HEK293 (cell line): ENCODE measurements around the gene LMBR1.

Experiments used
- ZBTB1 ChIP-seq: fragments of 450-650 bp; formaldehyde crosslinking; IDR thresholded peaks from 2 replicates; pipeline ENCODE4 v1.5.1; 2016; ENCODE audit warnings: missing biosample characterization, missing genetic modification characterization
- ZNF121 ChIP-seq: fragments of 450-650 bp; formaldehyde crosslinking; IDR thresholded peaks from 2 replicates; pipeline ENCODE4 v1.5.1; 2016; ENCODE audit warnings: missing biosample characterization, missing genetic modification characterization
- ZNF133 ChIP-seq: fragments of 450-650 bp; formaldehyde crosslinking; IDR thresholded peaks from 2 replicates; pipeline ENCODE4 v1.5.1; 2016; ENCODE audit warnings: missing biosample characterization, missing genetic modification characterization
- ZNF302 ChIP-seq: fragments of 450-650 bp; formaldehyde crosslinking; IDR thresholded peaks from 2 replicates; pipeline ENCODE4 v1.5.1; 2016; ENCODE audit warnings: missing biosample characterization, missing genetic modification characterization, low read depth
- ZNF549 ChIP-seq: fragments of 450-650 bp; IDR thresholded peaks from 2 replicates; pipeline ENCODE4 v1.5.1; 2018; ENCODE audit warnings: missing biosample characterization, missing genetic modification characterization, mild to moderate bottlenecking, inconsistent platforms, moderate library complexity
- ZSCAN16 ChIP-seq: fragments of 450-650 bp; formaldehyde crosslinking; IDR thresholded peaks from 2 replicates; pipeline ENCODE4 v1.5.1; 2016; ENCODE audit warnings: missing biosample characterization, missing genetic modification characterization
- TF ChIP-seq, protein P1 (sequence below): fragments of 450-650 bp; formaldehyde crosslinking; IDR thresholded peaks from 2 replicates; pipeline ENCODE4 v1.5.1; 2016; ENCODE audit warnings: missing biosample characterization, missing genetic modification characterization

DNA sequence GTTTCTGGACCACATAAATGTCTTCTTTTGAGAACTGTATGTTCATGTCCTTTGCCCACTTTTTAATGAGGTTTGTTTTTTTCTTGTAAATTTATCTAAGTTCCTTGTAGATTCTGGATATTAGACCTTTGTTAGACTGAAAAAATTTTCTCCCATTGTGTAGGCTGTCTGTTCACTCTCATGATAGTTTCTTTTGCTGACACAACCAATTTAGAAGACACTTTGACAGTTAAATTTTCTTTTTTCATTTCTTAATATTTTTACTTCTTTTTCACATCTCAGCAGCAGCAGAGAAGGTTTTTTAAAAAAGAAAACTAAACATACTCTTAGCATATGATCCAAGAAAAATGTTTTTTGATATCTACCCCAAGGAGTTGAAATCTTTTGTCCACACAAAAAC is 190.6 kb downstream of the LMBR1 start:
- no peak for TF ChIP-seq ZNF302 (tag by site-specific recombination)
- TF ChIP-seq ZNF133 (tag by site-specific recombination) = no peak
- no peak for TF ChIP-seq ZSCAN16 (tag by site-specific recombination)
- TF ChIP-seq, protein P1, sequence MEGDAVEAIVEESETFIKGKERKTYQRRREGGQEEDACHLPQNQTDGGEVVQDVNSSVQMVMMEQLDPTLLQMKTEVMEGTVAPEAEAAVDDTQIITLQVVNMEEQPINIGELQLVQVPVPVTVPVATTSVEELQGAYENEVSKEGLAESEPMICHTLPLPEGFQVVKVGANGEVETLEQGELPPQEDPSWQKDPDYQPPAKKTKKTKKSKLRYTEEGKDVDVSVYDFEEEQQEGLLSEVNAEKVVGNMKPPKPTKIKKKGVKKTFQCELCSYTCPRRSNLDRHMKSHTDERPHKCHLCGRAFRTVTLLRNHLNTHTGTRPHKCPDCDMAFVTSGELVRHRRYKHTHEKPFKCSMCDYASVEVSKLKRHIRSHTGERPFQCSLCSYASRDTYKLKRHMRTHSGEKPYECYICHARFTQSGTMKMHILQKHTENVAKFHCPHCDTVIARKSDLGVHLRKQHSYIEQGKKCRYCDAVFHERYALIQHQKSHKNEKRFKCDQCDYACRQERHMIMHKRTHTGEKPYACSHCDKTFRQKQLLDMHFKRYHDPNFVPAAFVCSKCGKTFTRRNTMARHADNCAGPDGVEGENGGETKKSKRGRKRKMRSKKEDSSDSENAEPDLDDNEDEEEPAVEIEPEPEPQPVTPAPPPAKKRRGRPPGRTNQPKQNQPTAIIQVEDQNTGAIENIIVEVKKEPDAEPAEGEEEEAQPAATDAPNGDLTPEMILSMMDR = no peak
- no peak for TF ChIP-seq ZNF121 (tag by site-specific recombination)
- TF ChIP-seq ZBTB1 (tag by site-specific recombination) = no peak
- TF ChIP-seq ZNF549 (tag by site-specific recombination) = no peak
